HG03280 (cell line): Measurements from ENCODE around the gene MT1B.

Experiments
- ATAC-seq: cut with Tn5 transposase; IDR thresholded peaks from one replicate; pipeline ENCODE4 v1.9.1; 2021; ENCODE audit warnings: mild to moderate bottlenecking, moderate library complexity; ENCODE audit not compliant: unreplicated experiment

MT1B gene

GRCh38 chr16:56683424-56684172 lies 31.9 kb downstream of the MT1B start:
- no peak for ATAC-seq

DNA sequence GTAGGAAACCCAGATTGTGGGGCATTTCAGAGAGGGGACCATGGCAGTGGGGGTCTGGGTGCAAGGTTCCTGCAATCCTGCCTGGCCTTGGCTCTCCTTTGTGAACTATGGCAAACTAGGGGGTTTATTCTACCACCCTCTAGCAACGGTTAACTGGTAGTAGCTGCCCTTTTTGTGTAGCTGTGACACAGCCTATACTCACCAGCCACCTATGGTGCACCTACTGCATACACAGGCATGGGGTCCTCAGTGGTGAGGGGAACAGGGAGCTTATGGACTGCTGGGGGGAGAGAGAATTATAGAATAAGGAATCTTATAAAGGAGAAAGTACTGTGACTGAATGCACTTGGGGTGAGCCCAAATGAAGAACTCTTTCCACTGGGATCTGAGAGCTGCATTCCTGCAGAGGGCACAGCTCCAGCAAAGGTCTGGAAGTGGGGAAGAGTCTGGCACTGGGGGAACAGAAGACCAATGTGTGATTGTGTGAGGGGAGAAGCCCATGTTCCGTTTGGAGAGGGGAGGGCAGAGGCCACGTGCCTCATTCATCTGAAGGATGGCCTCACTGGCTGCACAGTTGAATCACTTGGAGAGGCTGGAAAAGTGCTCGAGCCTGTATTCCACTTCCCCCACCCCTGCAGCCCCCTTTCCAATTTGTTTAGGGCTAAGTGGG lies 32.7 kb downstream of the MT1B start:
- ATAC-seq: no peak

DNA sequence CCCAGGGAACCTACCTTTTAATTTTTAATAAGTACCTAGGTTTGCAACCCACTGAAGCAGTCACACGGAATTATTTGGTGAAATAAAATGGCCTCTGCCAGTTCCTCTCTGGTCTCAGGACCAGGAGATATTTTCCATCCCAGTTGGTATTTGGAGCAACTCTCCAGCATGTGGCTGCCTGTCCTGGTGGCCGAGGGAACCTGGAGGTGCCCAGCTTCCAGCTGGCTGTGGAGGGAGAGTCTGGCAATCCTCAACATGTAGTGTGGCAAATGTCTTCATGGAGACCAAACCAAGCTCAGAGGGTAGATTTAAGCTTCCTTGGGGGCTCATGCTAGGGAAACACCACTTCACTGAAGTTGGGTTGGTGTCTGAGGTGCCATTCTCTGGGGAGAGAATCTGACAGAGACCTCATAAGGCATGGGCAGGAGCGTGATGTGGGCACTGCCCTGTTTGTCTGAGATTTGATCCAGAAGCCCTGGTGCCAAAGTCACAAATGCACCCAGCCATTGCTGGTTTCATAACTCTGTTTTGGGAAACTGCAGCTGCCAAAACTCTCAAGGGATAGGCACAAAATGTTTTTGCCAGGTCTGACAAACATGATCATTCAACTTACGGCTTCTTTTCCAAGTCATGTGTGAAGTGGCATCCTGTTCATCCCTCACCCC lies 33.4 kb downstream of the MT1B start:
- ATAC-seq: no peak

- no peak for ATAC-seq
Measured at GRCh38 chr16:56686758-56687157, 35.1 kb downstream of the MT1B start.

DNA sequence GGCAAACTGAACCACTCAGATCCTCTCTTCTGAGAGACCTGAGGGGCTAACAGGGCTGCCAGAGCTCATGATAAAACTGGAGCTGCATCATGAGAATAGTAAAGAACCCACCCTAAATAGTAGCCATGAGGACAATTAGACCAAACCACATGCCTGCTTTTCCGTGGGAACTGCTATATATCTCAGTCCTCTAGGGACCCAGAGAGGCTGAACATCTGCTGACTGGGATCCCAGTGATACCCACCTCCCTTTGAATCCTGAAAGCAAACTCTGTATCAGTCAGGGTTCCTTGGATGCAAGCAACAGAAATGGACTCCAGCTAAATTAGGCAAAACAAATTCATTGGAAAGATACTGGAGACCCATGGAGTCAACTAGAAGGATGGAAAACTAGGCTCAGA lies 37.1 kb downstream of the MT1B start:
- ATAC-seq: no peak

DNA sequence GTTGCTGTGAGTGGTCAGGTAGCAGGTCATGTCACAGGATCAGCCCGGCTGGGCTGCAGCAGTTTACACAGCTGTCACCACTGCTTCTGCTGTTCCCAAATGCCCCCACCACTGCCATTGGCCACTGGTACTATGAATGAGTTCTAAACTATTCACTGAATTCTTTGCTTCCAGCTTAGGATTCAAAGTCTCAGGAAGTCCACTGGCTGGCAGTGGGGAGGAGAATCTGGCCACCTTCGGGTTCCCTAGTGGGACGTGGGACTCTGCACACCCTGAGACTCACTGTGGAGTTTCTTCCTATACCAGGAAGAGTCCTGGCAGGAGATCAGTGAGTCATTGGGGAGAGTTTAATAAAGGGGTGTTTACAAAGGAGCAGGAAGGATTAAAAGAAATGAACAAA lies 37.5 kb downstream of the MT1B start:
- ATAC-seq: no peak

DNA sequence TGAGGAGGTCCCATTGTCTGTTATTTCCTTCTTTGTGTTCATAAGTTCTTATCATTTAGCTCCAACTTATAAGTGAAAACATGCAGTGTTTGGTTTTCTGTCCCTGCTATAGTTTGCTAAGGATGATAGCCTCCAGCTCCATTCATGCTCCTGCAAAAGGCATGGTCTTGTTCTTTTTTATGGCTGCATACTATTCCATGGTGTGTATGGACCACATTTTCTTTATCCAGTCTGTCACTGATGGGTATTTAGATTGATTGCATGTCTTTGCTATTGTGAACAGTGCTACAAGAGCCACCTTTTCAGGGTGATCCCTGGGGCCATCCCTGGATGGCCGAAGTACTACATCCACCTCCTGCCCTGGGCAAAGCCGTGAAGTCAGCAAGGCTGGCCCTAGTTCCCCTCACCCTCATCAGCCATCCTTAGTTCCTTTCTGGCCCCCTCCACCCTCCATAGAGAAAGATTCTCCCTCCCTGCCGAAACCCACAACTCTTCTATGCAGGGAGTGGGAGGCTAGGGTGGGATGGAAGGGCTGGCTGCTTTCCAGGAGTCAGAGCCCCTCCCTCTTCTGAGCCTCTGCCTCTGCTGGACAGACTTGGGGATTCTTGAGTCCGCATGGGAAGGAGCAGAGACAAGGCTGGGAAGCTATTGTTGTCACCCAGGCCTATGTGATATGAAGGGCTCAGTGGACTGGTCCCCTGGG lies 38.9 kb downstream of the MT1B start:
- ATAC-seq: no peak

- no peak for ATAC-seq
Measured at GRCh38 chr16:56691885-56692284, 40.2 kb downstream of the MT1B start.

DNA sequence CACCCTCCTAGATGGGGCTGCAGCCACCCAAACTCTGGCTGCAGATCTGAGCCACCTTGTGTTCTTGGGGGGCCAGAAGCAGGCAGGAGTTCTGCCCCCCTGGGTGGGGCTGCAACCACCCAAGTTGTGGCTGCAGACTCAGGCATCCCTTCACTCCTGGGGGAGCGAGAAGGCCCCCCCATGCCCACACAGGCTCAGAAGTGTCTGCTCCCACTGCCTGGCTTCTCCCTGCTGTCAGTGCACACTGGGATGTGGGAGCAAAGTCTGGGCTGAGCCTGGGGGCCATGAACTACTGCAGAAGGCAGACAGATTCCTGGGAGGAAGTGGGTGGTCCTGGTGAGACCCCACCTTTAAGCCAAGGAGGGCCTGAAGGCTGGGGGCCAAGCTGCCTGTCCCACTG lies 43.6 kb downstream of the MT1B start:
- ATAC-seq: no peak

- no peak for ATAC-seq
Measured at GRCh38 chr16:56697456-56698155, 45.9 kb downstream of the MT1B start.

DNA sequence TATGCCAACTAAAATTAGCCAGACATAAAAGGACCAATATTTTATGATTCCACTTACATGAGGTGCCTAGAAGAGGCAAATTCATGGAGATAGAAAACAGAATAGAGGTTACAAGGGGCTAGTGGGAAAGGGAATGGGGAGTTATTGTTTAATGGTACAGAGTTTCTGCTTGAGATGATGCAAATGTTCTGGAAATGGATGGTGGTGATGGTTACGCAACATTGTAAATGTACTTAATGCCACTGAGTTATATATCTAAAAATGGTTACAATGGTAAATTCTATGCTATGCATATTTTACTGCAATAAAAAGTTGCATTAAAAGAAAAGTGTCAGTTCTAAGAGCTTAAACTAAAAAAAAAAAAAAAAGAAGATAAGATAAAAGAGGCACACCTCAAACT lies 48.5 kb downstream of the MT1B start:
- no peak for ATAC-seq

GRCh38 chr16:56700631-56701030 lies 48.9 kb downstream of the MT1B start:
- ATAC-seq: no peak

- ATAC-seq: no peak
Measured at GRCh38 chr16:56701534-56701933, 49.8 kb downstream of the MT1B start.
